HG03025 (cell line): ENCODE data around the gene RPP21.

Experiments
- ATAC-seq: cut with Tn5 transposase; IDR thresholded peaks from one replicate; pipeline ENCODE4 v1.9.1; 2021; ENCODE audit warnings: mild to moderate bottlenecking, moderate library complexity; ENCODE audit not compliant: unreplicated experiment, low FRiP score

The RPP21 gene

GRCh38 chr6:30328397-30328796 lies 16.6 kb upstream of the RPP21 start:
- no peak for ATAC-seq

- no peak for ATAC-seq
Observed at GRCh38 chr6:30329331-30329730, 15.6 kb upstream of the RPP21 start.

DNA sequence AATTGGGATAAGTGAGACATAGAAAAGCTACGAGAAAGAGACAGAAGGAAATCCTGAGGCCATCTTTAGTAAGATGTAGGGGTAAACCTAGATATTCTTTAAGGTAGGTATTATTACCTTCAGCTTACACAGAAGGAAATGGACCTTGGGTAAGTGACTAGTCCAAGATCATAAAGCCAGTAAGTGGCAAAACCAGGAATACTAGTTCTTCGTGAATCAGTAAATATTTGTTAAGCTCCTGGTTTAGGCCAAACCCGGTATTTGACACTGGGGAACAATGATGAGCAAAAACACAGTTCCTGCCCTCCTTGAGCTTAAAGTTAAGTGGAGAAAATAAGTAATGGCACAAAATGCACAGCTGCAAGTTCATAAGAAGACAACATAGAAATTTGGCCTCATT lies 13.0 kb upstream of the RPP21 start:
- no peak for ATAC-seq

- ATAC-seq = no peak
Observed at GRCh38 chr6:30334075-30334783, 10.7 kb upstream of the RPP21 start.

DNA sequence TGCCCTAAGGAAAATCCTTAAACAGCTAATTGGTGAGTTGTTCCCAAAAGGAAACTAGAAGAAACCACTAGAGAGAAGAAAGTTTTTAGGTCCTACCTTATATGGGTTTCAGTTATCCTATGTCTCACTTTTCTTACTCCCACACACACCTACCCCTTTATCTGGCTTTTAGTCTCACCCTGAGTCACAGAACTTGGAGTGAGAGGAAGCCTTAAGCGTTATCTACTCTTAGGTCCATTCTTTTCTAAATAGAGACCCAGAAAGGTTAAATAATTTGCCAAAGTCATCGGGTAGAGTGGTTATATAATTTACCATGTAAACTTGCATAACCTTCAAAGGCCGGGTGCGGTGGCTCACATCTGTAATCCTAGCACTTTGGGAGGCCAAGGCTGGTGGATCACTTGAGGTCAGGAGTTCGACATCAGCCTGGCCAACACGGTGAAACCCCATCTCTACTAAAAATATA lies 4.3 kb upstream of the RPP21 start:
- ATAC-seq = no peak

GRCh38 chr6:30341218-30341617 lies 3.7 kb upstream of the RPP21 start:
- no peak for ATAC-seq

DNA sequence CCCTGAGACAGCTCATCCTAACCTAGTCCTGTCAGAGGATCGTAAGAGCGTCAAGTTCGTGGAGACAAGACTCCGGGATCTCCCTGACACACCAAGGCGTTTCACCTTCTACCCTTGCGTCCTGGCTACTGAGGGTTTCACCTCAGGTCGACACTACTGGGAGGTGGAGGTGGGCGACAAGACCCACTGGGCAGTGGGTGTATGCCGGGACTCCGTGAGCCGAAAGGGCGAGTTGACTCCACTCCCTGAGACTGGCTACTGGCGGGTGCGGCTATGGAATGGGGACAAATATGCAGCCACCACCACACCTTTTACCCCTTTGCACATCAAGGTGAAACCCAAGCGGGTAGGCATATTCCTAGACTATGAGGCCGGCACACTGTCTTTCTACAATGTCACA lies 3.2 kb upstream of the RPP21 start:
- no peak for ATAC-seq

DNA sequence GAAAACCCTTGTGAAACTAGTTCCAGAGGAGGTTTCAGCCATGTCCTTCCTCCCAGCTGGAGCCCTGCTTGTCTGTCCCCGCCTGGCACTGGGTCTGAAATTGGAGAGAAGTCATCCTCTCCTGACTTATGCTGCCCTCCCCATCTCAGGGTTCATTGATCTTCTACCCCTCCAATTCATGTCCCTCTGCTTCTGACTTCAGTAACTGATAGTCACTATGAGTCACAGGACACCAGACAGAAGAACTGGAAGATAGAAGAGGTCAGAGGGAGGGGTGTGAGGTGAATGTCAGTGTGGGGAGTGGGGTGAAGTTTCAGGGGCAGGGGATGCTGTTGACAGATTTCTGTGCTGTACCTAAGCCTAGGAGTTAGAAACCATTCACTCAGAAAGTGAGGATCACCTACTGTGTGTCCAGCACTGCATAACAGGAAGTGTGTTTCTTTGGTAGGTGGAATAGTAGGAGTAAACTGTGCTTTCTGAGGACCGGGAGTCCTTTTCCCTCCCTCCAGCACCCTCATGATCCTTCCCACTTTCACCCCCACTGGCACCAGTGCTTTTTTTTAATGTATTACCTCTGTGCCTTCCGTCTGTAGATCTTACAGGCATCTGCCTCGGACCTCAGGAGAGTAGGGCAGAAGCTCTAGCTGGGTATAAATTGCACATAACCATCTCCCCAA lies 627 bp upstream of the RPP21 start:
- no peak for ATAC-seq

GRCh38 chr6:30345852-30346251 lies 896 bp downstream of the RPP21 start:
- no peak for ATAC-seq

DNA sequence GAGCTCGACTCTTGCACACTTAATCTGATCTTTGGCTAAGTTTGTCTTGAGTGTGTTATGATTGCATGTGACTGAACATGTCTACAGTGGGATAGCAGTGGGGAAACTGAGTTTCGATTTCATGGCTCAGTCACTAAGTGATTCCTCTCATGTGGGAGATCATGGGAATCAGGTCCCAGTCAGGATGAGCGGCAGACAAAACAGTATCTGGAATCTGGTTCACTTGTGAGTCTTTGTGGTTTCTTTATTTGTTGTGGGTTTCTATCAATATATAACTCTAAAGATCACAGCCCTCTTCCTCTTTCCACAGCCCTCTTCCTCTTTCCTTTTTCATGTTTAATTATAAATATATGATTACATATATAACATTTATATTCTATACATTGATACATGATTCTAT lies 4.0 kb downstream of the RPP21 start:
- ATAC-seq = no peak

DNA sequence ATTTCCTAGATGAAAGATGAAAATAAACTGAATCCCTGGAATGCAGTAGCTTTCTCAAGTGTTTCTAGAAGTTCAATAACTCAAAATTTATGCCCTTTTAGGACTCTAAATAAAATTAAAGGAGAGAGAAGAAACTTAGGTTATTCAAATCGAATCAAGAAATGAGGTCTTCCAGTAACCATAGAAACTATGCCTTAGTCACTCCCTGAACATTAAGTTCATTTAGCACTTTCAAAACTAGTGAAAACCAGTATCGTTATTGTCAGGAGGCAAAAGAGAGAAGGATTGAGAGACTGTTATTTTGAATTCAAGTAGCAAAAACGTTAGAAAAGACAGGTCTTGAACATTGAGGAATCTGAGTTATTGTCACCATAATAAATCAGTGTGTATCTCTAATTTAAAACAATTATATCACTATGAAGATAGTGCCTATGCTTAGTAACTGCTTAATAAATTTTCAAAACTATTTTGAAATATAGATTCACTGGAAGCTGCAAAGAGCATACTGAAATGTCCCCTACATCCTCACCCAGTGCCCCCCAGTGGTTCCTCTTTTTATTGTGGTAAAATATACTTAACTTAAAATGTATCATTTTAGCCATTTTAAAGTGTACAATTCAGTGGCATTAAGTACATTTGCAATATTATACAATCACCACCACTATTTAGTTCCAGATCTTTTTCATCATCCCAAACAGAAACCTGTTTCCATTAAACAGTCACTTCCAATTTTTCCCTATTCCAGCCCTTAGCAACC lies 4.6 kb downstream of the RPP21 start:
- ATAC-seq = no peak

DNA sequence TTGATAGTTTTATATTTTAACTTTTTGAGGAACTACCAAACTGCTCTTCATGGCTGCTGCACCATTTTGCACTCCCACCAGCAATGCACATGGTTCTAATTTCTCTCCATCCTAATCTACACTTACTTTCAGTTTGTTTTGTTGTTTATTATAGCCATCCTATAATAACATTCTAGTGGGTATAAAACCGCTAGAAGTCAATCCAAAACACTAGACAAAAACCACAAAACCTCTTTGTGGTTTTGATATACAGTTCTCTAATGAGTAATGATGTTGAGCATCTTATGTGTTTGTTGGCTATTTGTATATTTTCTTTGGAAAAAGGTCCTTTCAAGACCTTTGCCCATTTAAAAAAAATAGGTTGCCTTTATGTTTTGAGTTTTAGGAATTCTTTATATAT lies 5.6 kb downstream of the RPP21 start:
- no peak for ATAC-seq

- no peak for ATAC-seq
Observed at GRCh38 chr6:30352550-30352949, 7.6 kb downstream of the RPP21 start.

GRCh38 chr6:30355281-30355680 lies 10.3 kb downstream of the RPP21 start:
- ATAC-seq = no peak

DNA sequence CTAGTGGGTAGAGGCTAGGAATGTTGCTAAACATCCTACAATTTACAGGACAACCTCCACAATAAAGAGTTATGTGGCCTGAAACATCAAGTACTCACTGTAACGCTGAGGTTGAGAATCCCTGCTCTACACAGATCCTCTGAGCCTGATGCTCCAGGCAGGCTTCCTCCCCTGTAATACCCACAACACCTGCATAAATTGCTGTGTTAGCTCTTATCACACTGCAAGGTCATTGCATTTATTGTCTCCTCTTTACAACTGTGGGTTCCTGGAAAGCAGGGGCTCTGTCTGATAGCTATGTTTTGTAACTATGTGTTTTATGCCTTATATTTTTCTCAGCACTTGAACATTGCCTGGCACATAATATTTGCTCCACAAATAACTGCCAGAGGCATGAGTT lies 11.6 kb downstream of the RPP21 start:
- no peak for ATAC-seq

DNA sequence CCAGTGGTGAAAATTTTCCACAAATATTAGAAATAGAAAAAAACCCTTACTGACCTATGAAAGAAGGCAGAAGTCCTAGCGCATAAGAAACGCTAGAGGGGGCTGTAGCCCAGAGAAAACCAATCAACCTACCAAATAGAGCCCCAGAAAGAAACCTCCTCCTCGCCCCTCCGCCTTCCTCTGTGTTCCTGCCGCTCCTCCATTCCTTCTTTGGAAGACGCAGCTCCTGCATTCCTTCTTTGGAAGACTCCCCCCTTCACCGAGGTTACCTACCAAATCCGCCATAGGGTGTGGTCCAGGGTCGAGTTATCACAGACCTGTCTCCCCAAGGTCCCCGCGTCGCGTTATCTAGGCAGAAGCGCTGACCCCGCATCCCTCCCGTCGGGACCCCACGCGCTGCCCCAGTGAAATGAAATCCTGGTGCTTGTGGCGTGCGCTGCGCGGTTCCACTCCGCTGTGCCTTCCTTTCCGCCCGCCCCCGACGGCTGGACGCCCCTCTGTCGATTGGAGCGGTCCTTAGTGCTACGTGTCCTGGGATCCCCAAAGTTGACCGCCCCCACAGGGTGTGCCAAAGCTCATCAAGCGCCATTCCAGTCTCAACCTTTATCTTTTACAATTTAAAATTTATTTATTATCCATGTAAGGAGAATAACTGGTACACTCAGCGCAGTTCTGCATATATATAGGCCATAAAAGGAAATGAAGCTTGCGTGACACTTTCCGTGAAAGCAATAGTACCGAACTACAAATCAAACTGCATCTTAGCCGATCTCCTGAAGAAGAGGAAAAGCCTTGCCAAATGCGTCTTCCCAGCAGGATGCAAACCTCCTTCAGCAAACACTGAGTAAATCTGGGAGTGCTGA lies 13.0 kb downstream of the RPP21 start:
- no peak for ATAC-seq

DNA sequence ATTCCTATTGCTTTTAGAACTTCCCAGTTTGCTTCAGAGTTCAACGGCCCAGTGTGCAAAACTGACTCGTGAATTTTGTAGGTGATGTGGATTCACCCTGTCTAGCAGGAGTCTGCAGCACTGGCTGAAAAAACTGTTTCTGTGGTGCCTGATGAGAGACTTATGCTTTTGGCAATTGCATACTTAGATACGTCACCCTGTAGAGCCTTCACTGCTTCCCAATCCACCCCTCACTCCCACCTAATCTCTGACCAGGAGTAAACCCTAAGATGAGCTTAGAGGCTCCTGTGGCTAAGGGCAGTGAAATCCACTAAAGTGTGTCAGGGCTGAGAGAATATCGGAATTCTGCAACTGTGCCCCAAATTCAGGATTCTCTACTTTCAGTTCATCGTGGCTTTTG lies 14.3 kb downstream of the RPP21 start:
- no peak for ATAC-seq

DNA sequence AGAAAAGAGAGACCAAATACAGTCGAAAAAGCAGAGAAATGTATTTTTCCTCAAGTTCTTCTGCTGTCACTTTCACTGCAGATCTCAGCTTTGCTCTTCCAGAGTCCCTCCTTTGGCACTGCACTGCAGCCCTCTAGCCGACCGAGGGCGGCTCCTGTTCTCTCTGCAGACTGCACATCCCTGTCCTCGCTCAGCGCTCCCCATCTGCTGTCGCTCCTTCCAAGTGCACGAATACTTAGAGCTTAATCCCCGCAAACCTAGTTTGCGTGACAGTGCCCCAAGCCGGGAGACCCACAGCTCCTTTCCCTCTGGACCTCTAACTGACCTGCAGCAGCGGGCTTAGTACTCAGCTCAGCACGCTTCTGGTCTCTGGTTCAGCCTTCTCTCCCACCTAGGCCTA lies 15.2 kb downstream of the RPP21 start:
- ATAC-seq = no peak

GRCh38 chr6:30361661-30362060 lies 16.7 kb downstream of the RPP21 start:
- no peak for ATAC-seq

DNA sequence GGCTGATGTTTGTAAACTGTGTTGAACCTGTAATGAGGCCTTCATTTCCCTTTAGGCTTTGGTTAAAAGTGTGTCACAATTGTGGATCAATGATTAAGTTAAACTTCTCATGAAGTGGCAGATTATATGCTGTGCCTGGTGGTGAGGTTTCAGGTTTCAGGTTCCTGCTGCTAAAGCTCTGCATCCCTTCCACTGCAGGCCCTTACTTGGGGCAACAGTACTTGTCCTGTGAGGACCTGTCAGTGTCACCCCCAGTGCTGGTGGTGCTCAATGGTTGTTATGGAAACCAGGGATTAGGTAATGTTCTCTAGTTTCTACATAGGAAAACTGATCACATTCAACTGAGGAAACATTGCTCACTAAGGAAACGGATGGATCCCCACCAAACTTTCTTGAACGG lies 18.5 kb downstream of the RPP21 start:
- ATAC-seq = no peak

DNA sequence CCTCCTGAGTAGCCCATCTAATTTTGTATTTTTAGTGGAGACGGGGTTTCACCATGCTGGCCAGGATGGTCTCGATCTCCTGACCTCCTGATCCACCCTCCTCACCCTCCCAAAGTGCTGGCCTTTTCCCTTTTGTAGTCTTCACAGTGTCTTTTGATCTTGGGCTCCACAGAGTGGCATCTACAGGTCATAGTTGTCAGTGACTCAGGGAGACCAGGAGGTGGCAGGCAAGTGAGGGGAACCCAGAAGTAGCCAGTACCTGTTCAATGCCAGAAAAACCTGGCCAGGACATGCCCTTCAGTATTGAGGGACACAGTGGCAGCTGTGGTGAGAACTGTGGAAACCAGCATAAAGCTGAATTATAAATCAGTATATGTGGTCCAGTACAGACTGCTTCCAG lies 19.6 kb downstream of the RPP21 start:
- no peak for ATAC-seq
